ENCODE results near the gene PRPS1.
"Not testable (repeated sequence)": the region's sequence is repeated elsewhere in the genome, so short reads cannot be mapped to it uniquely, and the experiment has no call there.

The PRPS1 gene

DNA sequence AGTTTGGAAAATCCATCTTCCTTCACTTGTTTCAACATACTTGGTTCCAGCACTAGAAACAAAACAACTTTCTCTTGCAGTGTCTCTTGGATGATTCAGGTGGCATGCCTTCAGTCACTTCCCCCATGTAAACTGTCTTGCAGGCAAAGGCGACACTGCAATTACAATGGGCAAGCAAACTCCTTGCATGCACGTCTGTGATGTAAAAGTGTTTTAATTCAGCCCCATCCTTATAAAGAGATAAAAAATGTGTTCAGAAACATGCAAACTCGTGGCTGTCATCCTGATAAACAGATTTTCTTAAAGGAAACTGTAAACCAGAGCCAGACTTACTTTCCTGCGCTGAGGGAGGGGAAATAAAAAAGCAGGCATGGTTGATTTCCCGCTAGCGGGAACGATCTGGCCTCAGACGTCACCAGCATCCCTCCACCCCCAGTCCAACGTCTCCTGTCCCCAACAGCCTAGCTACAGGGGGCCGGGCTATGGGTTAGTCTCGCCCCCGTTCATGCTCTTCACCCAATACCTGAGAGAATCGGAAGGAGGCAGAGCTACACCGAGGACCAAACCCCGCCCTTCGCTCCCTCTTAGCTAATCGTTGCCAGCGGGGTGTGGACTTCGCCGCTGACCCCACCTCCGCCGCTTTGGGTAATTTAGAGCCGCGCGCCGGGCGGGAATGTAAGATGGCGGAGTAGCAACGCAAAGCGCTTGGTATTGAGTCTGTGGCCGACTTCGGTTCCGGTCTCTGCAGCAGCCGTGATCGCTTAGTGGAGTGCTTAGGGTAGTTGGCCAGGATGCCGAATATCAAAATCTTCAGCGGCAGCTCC, at the start of gene PRPS1:
Gene PRPS1 (plus strand): TSS at position 673 of the 824 bp plus-strand sequence. CDS start 119 bp downstream, at position 792.
- DNase-seq (ENCODE audit: low spot score) = peak; percentile 90

DNA sequence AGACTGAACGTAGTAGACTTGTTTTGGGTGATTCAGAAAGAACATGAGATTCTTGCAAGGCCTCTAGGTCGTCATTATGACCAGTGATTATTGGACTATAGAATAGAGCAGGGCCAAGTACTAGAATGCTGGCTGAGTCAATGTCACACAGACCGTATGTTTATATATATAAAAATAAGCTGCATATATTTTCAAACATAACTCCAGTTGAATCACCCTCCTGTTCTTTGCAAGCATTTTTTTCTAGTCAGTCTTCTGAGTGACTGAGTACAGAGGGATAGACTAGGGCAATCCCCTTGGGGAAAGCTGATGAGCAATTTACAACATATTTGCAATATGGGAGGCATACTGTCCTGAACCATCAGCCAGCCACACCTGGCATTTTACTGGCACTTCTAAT, 48.4 kb upstream of the PRPS1 start:
- no peak for DNase-seq (ENCODE audit: low spot score)

DNA sequence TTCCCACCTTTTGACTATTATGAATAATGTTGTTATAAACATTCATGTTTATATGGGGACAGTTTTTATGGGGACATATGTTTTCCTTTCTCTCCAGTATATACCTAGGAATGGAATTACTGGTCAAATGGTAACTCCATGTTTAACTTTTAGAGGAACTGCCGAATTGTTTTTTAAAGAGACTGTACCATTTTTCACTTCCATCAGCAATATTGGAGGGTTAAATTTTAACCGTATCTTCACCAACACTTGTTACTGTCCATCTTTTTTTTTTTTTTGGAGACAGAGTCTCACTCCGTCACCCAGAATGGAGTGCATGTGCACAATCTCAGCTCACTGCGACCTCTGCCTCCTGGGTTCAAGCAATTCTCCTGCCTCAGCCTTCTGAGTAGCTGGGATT, 46.4 kb upstream of the PRPS1 start:
- DNase-seq (ENCODE audit: low spot score) = no peak

DNA sequence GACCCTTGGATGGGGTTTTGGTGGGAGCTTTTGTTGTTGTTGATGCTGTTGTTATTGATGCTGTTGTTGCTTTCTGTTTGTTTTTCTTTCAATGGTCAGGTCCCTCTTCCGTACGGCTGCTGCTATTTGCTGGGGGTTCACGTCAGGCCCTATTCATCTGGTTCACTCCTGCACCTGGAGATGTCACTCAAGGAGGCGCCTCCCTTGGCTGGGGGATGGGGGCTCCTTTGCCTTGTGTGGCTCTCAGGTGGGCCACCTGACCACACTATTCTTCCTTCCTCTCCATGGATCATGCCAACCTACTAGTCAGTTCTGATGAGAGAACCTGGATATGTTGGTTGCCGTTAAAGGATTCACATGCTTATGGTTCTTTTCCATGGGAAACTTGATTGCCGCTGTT, 39.1 kb upstream of the PRPS1 start:
- DNase-seq (ENCODE audit: low spot score) = no peak

DNA sequence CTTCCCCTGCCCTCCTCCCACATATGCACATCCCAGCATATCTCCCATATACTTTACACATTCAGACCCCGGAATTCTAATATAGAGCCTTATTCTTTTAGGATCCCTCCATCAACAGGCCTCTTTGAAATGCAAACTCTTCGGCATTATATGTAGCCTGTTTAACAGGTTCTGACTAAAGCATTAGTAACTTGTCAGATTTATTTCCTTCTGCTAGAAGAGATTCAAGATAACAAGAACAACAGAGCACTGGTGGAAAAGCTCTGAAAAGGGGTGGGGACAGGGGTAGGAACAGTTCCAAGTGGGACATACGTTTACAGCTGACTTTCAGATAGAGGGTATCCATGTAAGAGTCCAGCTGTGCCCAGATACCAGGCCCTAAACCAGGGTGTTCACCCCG, 31.7 kb upstream of the PRPS1 start:
- no peak for DNase-seq (ENCODE audit: low spot score)

DNA sequence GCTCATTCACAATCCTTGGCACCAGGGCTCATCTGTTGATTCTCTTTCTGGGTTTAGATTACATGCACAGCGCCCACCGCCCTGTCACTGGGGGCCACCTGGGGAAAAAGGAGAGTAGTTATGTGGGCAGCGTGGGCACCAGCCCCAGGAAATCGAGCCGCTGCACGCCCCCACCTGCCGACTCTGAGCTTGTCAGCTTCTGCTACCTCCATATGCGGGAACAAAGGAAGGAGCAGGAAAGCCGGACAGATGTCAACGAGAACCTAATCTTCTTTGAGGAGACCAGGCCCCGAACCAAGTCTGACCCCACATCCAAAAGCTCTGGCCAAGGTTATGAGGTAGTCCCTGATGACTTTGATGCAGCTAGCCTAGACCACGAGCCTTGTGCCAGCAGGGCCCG, 31.0 kb upstream of the PRPS1 start:
- DNase-seq (ENCODE audit: low spot score) = no peak

DNA sequence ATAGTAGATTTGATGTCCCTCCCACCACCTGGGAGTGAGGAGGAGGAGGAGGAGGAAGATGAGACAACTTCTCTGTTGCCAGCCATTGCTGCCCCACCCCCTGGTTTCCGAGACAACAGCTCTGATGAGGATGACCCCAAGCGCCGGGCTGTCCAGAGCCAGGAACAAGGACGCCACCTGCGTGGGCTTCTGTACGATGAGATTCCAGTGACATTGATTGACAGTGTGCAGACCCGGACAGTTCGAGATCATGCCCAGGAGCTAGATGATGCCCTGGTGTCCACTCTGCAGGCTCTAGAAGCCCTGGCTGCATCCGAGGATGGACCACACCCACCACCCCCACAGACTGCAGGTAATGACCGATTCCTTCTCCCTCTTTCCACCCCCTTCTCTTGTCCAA, 30.5 kb upstream of the PRPS1 start:
- DNase-seq (ENCODE audit: low spot score) = no peak

DNA sequence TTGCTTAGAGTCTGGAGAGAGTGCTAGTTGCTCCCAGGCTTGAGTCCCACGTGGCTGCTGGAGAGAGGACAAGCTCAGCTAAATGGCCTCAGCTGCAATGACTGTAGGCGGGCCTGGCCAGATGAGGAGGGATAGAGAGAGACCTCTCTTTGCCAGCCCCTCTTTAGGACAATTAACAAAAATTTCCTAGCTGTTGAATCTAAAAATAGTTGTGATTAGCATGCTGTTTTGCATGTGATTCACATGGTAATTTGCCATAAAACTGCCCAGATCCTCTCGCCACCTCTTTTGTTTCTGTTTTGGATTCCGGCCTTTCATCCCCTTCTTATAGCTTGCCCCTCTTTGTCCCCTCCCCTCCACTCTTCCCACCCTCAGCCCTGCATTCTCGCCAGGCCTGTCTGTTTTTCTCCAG, 28.9 kb upstream of the PRPS1 start:
- DNase-seq (ENCODE audit: low spot score) = no peak

DNA sequence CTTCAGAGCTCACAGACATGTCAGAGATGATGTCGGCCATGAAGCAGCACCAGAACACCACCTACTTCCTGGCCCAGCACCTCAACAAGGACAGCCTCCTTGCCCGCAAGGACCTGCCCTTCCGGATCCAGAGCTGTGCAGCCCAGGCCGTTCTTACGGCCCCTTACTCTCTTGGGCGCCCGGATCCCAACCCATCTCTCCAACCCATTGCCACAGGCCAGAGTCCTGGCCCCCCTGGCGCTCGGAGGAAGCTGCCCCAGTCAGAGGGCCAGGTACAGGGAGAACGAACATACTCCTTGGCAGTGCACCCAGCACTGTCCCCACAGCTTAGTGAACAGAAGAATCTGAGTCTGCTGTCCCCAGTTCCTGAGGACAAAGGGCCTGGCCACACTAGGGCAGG, 27.9 kb upstream of the PRPS1 start:
- DNase-seq (ENCODE audit: low spot score) = no peak

DNA sequence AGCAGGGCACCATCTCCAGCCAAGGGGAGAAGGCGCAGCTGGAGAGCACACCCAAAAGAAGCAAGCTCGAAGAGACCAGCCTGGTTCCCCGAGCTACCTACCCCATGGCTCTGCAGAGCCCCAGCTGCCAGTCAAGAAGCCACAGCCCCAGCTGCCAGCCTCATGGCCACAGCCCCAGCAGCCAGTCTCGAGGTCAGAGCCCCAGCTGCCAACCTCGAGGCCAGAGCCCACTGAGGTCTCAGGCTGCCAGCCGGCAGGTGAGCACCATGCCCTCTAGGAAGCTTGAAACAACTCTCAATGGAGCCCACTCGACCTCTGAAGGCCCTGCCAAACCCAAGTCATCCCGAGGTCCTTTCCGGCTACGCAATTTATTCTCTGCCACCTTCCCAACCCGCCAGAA, 27.0 kb upstream of the PRPS1 start:
- no peak for DNase-seq (ENCODE audit: low spot score)

DNA sequence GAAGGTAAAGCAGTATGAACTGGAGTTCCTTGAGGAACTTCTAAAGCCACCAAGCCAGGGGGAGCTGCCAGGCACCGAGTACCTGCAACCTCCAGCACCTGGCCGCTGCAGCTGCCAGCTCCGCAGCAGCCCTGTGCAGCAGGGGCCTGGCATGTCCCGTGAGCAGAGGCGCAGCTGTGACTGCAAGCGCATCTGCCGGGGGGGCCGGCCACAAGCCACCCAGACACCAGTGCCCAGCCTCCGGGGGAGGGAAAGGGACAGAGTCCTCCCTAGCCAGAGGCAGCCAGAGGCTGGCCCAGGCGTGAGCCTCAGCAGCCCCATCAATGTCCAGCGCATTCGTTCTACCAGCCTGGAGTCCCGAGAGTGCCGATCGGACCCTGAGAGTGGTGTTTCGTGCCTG, 26.6 kb upstream of the PRPS1 start:
- no peak for DNase-seq (ENCODE audit: low spot score)

DNA sequence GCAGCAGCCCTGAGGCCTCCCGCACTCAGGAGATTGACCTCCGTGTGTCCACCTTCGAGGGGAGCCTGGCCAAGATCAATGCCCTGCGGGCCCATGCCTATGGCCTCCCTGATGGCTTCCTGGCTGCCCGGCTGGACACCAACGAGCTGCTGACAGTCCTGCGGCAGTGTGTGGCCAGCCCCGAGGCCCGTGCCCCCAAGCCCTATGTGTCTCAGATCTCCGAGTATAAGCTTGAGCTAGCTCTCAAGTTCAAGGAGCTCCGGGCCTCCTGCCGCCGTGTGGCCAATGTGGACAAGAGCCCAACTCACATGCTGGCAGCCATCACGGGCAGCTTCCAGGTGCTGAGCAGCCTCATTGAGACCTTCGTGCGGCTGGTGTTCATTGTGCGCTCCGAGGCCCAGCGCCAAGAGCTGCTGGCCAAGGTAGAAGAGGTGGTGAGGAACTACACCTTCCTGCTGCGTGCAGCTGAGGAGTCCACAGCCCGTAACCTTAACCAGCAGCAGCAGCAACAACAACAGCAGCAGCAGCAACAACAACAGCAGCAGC, 25.5 kb upstream of the PRPS1 start:
- DNase-seq (ENCODE audit: low spot score) = no peak

DNA sequence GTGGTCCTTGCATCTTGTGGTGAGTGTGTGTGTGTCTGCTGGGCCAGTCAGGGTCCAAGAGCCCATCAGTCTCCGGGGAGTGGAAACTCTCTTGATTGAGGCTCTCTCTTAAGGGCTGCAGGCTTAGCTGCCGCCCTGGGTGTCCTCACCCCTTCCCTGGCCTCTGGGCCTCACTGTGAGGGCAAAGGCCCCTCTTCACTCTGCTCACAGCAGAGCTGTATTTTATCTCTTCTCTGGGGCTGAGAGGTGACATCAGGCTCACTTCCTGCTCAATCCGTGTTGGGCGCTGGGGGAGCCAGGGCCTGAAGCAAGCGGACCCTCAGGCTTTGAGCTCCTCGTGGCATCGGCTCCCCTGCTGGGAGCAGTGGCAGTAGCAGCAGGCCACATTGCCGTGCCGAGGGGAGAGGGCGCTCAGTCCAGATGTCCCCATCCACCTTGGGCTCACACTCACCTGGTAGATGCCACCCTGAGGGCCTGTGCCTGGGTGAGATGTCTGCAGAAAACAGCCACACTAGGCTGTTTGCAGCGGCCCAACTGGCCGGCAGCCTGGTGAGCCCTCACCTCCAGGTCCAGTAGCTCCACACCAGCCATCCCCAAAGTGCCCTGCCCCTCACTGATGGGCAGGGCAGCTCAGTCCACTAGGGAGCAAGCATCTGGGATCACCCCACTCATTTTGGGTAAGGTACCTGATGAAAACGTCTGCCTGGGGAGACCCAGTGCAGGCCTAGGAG, 24.7 kb upstream of the PRPS1 start:
- DNase-seq (ENCODE audit: low spot score) = no peak

DNA sequence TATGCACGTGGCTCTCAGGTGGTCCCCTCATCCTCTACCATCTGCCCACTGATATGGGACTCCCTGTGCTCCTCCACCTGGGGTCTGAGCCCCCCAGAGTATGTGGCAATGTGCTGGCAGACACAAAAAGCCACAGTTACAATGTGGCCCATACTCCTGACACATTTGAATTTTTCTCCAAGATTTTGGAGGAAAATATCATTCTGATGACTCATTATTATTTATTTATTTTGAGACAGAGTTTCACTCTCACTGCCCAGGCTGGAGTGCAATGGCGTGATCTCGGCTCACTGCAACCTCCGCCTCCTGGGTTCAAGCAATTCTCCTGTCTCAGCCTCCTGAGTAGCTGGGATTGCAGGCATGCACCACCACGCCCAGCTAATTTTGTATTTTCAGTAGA, 19.2 kb upstream of the PRPS1 start:
- DNase-seq (ENCODE audit: low spot score) = not testable (repeated sequence)

DNA sequence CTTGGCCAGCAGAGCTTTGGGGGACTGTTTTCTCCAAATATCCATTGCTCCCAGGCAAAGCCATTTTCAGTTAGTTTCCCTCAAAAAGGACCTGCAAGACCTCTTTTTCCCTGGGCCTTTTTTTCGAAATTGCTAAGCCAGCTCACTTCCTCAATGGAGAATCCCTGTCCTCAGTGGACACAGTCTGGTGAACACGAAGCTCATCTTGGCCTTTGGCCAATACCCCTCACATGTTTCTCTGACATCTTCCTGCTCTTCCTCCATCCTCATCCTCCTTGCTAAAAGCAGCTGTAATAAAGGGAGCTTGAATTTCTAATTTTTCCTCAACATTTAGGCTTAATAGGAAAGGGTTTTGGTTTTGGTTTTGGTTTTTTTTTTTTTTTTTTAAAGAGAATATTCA, 17.6 kb upstream of the PRPS1 start:
- no peak for DNase-seq (ENCODE audit: low spot score)

DNA sequence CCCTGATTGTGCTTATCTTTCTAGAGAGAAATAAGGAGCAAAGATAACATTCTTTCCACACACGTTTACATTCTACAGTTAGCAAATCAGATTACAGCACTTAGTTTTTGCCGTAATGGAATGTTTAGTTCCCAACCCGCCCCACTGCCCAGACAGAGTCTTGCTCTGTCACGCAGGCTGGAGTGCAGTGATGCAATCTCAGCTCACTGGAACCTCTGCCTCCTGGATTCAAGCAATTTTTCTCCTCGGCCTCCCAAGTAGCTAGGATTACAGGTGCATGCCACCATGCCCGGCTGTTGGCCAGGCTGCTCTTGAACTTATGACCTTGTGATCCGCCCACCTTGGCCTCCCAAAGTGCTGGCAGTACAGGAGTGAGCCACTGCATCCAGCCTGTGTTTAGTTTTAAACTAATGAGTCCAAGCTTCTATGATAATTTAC, 8.4 kb upstream of the PRPS1 start:
- DNase-seq (ENCODE audit: low spot score) = no peak

DNA sequence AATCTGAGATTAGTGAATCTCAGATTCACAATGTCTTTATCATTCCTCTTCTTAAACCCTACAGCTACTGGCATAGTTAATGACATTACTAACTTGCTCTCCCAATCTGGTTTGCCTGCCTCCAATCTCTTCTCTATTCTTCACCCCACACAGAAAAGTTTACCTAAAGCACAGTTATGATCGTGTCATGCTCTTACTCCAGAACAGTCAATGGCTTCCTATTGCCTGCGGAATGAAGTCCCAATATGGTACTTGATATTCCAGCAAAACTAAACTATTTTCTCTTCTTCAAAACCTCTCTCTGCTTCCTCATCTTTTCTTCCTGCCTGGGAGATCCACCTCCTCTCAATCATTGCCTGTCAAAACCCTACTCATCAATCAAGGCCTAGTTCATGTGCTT, 3.4 kb upstream of the PRPS1 start:
- no peak for DNase-seq (ENCODE audit: low spot score)

DNA sequence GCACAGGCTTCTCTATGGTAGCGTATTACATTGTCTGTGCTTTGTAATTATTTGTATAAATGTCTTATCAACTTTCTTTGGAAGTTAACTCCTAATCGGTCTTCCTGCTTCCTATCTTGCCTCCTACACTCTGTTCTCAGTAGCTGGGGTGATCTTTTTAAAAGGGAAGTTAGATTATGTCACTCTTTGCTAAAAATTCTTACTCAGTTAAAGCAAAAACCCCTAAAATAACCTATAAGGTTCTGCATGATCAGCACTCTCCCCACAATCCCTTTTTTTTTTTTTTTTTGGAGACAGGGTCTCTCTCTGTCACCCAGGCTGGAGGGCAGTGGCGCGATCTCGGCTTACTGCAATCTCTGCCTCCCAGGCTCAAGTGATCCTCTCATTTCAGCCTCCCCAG, 2.6 kb upstream of the PRPS1 start:
- DNase-seq (ENCODE audit: low spot score) = no peak

DNA sequence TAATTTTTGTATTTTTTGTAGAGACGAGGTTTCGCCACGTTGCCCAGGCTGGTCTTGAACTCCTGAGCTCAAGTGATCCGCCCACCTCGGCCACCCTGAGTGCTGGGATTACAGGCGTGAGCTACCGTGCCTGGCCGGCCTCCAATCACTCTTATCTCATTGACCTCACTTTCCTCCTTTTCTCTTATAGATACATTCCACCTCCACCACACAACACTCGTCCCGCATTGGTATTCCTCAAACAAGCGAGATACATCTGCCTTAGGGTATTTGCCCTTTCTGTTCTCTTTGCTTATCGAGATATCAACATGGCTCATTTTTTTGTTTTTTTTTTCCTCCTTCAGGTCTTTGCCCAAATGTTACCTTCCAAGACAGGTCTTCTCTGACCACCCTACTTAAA, 1.8 kb upstream of the PRPS1 start:
- DNase-seq (ENCODE audit: low spot score) = no peak

DNA sequence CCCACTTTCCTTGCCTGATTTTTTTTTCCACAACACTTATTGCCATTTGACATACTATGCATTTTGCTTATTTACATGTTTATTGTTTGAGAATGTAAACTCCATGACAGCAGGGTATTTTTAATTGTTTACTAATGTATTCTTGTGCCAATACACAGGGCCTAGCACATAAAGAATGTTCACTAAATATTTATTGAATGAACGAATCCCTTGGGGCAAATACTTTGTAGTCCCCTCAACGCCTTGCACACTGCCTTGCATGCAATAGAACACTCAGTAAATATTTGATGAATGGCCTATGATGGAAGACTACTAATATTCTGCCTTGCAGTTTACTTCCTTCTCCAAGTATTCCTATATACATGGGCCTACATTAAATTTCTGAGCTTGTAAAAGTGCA, 1.4 kb upstream of the PRPS1 start:
- no peak for DNase-seq (ENCODE audit: low spot score)

DNA sequence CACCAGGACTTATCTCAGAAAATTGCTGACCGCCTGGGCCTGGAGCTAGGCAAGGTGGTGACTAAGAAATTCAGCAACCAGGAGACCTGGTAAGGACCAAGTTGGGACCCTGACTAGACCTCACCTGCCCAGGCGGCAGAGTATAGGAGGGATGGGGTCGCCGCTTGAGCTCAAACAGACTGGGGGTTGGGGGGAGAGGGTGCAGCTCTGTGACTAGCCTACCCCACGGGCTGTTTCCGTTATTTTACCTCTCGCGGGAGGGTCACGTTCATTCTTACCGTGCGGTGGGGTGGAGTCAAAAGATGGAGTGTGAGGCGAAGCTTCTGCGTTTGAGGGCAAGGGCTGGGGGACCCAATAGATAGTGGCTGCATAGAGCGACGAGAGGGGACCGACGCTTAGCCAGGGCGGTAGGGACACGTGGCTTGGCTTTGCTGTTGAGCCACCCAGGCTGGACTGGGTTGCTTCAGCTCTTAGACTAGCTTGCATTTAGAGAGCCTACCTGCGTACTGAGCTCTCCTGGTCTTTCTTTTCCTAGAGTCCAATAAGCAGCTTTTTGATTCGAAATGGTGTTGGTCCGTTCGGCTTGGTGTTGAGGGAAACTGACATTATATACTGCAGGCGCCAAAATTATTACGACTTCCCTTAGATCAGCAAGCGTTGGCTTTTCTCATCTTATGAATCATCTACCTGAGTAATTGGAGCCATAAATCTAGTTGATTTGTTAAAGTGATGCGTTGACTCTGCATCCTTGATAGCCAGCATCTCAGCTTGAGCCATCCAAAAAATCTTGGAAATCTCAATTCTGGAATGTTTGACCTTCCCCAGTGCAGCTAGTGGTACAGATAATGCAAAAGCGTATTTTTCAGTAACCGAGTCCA, 591 bp downstream of the PRPS1 start:
- peak; percentile 38 for DNase-seq (ENCODE audit: low spot score)

DNA sequence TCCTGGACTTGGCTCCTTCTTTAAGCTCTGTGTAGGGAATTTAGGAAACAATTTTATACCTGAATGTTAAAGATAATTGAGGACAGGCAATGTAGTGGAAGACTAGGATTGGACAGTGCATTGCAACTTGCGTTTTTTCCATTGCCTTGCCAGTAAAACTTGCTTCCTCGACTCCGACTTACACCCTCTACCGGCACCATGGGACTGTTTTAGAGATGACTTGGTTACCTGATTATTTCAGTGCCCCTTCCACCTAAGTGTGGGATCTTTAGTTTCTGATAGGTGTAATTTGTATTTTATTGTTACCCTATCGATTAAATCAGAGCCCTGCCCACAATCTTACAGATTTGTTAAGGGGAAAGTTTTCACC, 1.2 kb downstream of the PRPS1 start:
- DNase-seq (ENCODE audit: low spot score) = peak; percentile 9

Data from CD4-positive, alpha-beta T cell treated with Interleukin-6 at 100 ng/mL for 8 hours (primary cell).